PC-9 (cell line): ENCODE results near the gene MAGI2.

Experiments used
- EZH2 ChIP-seq: fragments of 200-600 bp; sonication (generic); IDR thresholded peaks from 2 replicates; pipeline ENCODE4 v1.8.0; 2017; ENCODE audit warnings: antibody characterized with exemption, low read depth
- TF ChIP-seq, protein P1 (sequence below): fragments of 200-600 bp; sonication (generic); conservative IDR thresholded peaks from 2 replicates; pipeline ENCODE4 v1.6.1; 2017; ENCODE audit warnings: mixed run types, antibody characterized with exemption, mild to moderate bottlenecking, moderate library complexity

DNA sequence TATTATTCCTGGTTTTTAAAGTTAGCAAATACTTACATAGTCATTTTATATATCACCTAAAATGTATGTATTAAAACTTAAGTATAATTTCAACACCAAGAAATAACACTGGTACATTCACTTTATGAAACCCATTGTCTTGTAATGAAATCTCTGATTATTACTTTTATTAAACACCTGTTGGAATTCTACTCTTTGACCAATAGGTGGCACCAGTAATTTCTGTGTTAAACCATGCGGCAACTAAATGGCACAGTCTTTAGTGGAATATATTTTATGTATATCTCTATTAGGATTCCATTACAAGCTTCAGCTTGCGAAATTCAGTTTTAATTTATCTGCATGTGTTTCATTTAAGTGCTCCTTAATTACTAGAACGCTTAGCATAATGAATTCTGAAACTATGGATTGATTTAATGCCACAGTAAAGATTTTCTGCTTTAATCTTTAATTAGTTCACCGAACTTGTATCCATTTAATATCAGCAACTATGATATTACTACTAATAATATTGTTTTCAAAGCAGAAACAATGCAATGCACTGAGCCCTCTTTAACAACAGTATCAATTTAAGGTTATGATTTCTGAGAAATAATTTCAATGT, 181.3 kb downstream of the MAGI2 start:
- TF ChIP-seq, protein P1, sequence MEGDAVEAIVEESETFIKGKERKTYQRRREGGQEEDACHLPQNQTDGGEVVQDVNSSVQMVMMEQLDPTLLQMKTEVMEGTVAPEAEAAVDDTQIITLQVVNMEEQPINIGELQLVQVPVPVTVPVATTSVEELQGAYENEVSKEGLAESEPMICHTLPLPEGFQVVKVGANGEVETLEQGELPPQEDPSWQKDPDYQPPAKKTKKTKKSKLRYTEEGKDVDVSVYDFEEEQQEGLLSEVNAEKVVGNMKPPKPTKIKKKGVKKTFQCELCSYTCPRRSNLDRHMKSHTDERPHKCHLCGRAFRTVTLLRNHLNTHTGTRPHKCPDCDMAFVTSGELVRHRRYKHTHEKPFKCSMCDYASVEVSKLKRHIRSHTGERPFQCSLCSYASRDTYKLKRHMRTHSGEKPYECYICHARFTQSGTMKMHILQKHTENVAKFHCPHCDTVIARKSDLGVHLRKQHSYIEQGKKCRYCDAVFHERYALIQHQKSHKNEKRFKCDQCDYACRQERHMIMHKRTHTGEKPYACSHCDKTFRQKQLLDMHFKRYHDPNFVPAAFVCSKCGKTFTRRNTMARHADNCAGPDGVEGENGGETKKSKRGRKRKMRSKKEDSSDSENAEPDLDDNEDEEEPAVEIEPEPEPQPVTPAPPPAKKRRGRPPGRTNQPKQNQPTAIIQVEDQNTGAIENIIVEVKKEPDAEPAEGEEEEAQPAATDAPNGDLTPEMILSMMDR, result peak; percentile 78
- TF ChIP-seq EZH2, result no peak
